HG03469 (cell line): Measurements from ENCODE around the gene FLT4.
"Not testable (repeated sequence)": the region's sequence is repeated elsewhere in the genome, so short reads cannot be mapped to it uniquely, and the experiment has no call there.

Experiments used
- ATAC-seq: cut with Tn5 transposase; IDR thresholded peaks from one replicate; pipeline ENCODE4 v1.9.1; 2021; ENCODE audit warnings: mild to moderate bottlenecking, moderate library complexity, moderate number of reproducible peaks; ENCODE audit not compliant: unreplicated experiment

FLT4 gene

GRCh38 chr5:180649297-180650039 is at the start of gene FLT4:
Gene FLT4 (minus strand): TSS chr5:180649600. CDS start chr5:180649545, 55 bp downstream.
- ATAC-seq = no peak

DNA sequence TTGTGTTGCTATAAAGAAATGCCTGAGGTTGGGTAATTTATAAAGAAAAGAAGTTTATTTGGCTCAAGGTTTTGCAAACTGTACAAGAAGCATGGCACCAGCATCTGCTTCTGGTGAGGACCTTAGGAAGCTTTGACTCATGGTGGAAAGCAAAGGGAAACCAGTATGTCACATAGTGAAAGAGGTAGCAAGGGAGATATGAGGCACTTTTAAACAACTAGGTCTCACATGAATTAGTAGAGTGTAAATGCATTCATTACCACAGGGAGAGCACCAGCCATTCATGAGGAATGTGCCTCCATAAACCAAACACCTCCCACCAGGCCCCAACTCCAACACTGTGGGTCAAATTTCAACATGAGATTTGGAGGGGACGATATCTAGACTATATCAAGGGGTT is 49.6 kb upstream of the FLT4 start:
- ATAC-seq = no peak

GRCh38 chr5:180696116-180696515 is 46.7 kb upstream of the FLT4 start:
- no peak for ATAC-seq

DNA sequence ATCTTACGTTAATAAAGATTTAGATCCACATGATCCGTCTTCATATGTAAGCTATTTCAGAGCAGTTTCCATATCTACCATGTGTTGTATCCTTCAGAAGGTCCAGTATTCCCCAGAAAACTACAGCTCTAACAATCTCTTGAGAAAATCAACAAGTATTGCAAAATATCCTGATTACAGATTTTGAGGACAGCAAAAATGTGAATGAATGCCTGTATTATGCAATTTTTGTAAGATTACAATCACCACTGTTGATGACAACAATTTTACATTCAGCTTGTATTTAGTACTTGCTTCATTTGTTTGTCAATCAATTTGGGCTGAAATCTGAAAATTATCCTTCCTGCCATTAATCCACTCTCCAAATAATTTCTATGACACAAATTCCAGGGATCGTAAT is 43.0 kb upstream of the FLT4 start:
- ATAC-seq = no peak

DNA sequence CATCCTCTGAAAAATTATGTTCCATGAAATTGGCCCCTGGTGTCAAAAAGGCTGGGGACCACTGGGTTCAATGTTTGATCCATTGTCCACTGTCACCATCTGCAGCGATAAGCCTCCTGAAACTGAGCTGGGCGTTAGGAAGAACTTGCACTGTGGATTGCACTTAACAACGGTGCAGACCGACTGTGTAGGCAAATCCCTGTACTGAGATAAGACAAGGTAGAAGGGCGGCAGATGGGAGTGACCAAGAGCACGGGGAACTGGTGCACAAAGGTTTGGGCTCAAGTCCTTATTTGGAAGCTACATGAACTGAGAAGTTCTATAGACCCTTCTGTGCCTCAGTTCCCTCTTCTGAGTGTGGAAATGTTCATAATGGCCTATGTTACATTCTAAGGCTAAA is 41.6 kb upstream of the FLT4 start:
- no peak for ATAC-seq

- no peak for ATAC-seq
Observed at GRCh38 chr5:180690562-180690961, 41.2 kb upstream of the FLT4 start.

DNA sequence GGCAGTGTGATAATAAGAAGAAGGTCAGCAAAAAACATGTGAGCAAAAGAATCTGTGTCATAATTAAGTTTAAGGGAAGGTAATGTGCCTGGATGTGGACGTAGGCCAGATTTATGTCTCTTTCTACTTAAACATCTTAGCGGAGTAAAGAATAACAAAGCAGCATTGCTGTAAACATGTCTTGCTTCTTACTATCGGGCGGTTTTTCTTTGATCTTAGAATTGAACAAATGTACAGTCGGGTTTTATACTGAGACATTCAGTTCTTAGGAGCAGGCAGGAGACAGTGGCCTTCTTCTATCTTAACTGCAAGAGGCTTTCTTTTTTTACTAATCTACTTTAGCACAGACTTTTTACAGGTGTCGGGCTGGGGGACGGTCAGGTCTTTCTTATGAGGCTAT is 40.4 kb upstream of the FLT4 start:
- ATAC-seq = no peak

- ATAC-seq = no peak
Observed at GRCh38 chr5:180689071-180689694, 39.8 kb upstream of the FLT4 start.

DNA sequence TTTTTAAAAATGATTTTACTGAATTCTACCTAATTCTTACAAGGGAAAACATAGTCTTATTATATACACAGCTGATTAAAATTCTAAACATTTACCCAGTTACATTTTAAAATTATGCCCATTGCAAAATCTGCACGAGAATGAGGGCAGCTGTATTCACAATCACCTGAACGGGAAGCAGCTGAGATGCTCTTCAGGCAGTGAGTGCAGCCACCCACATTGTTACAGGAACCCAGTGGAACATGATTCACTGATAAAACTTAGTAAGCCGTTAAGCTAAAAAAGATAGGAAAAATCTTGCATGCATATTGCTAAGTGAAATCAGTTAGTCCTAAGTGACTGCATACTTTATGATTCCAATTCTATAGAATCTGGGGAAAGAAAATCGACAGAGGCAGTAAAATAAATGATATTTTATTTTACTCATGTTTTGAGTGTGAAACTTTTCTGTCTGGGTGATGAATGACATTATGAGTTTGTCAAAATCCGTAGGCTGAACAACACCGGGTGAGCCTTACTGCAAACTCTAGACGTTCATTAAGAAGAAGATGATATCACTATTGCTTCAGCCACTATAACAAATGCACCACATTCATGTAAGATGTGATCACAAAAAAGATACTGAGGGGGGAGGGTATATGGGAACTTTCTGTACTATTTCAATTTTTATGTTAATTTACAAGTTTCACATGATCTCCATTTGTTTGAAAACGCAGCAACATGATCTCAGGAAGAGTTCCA is 39.1 kb upstream of the FLT4 start:
- ATAC-seq = no peak

DNA sequence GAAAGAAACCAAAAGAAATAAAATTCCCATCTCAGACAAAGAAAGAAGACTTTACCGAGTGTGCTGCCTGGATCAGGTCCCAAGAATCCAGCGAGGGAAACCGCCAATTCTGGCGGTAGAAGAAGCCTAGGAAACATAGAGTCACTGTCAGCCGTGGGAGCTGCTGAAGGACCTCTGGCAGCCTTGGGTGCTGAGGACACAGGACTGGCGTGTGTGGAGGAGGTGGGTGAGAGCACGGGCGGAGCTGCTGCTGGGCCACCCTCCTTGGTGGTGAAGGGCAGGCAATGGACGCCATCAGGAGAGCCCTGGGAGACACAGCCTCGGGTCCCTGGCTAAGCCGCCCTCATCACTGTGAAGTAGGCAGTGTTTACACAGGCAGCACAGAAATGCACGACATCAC is 37.4 kb upstream of the FLT4 start:
- not testable (repeated sequence) for ATAC-seq

GRCh38 chr5:180684623-180685161 is 35.3 kb upstream of the FLT4 start:
- ATAC-seq = no peak

DNA sequence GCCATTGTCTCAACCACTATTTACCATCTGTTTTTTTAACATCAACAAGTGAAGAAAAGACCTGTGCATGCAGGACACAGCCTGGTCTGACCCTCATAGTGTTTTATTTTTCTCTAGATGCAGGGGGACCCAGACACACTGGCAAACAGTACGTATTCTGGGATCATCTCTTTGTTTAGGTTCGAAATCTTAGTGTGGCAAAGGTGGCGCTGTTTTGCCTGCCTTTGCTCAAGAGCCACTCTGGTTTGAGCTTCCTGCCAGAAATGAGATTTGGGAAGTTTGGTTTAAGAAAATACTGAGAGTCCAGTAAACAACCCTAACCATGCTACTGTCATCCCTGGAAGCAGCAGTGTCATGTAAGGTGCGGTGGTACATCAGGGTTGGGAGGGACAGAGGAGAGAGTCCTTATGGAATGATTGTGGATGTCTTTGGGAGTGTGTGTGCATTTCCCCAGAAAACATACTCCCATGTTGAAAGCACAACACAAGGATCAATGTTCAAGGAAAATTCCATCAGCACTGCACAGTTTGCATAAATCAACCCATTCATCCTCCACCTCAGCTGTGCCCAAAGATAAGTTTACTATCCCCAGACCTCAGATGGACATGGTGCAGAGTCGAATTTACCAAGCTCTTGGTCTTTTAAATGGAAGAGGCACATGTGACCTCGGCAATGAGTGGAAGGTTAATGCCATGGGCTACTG is 34.0 kb upstream of the FLT4 start:
- no peak for ATAC-seq

DNA sequence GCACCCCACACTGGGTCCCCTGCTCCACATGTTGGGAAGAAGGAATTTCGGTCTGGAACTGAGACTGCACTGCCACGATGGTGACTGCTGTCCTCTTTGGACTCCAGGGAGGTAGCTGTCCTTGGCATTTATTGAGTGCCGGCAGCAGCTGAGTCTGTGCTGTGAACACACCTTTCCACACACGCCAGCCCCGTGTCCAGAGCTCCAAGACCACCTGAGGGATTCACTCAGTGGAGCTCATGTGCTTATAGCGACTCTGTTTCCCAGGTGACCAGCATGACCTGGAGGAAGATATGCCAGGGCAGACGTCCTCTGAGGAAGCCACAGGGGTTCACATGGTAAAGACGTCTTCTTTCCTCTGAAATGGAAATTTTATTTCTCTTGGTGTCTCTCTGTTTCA is 33.2 kb upstream of the FLT4 start:
- no peak for ATAC-seq

DNA sequence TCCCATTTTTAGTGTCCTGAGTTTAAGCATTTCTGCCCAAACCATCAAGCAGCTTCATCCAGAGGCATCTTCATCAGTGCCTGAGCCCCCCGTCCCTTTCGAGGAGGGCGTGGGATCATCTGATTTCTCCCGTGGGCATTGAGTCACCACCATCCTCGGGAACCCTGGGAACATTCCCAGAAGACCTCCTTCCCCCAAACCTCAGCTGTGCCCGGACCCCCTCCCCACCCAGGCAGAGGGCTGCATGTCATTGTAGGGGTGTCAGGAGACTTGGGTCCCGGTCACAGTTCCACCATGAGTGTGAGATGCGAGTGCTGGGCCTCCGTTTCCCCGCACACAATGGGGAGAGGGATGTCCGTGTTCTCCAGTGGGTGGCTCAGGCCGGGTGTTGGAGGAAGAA is 32.6 kb upstream of the FLT4 start:
- not testable (repeated sequence) for ATAC-seq

- not testable (repeated sequence) for ATAC-seq
Observed at GRCh38 chr5:180678319-180678718, 28.9 kb upstream of the FLT4 start.

GRCh38 chr5:180675036-180675635 is 25.7 kb upstream of the FLT4 start:
- no peak for ATAC-seq

DNA sequence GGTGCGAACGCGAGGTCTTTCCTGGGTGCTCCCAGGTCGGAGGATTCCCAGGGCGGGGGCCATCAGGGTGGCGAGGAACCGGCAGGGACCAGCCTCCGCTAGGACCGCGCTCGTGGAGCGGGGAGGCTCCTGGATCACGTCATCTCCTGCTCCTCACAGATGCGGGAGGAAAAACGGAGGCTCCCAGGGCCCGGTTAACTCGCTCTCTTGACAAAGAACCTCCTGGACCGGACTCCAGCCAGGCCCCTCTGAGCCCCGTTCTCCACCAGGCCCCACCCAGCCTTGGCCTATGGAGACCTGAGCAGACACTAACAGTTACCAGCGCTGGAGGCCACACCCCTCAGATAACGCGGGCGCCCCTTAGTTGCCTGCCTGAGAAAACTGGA is 24.7 kb upstream of the FLT4 start:
- not testable (repeated sequence) for ATAC-seq

GRCh38 chr5:180673371-180674089 is 24.1 kb upstream of the FLT4 start:
- ATAC-seq = no peak

GRCh38 chr5:180671958-180672524 is 22.6 kb upstream of the FLT4 start:
- ATAC-seq = not testable (repeated sequence)
